Ecto neural progenitor cell (in vitro differentiated cells): ENCODE results near the gene UBD.

ENCODE experiments used
- DNase-seq: peaks from one replicate; pipeline ENCODE4 v3.0.0-alpha.2; 2018; ENCODE audit warnings: low spot score

Gene UBD

GRCh38 chr6:29559524-29560287 lies at the start of gene UBD:
Gene UBD (minus strand): TSS chr6:29559732. CDS start chr6:29559701, 31 bp downstream.
- DNase-seq = no peak

- no peak for DNase-seq
Observed at GRCh38 chr6:29608131-29608530, 48.6 kb upstream of the UBD start.

GRCh38 chr6:29603930-29604329 lies 44.4 kb upstream of the UBD start:
- DNase-seq = no peak

GRCh38 chr6:29603456-29603855 lies 43.9 kb upstream of the UBD start:
- no peak for DNase-seq

DNA sequence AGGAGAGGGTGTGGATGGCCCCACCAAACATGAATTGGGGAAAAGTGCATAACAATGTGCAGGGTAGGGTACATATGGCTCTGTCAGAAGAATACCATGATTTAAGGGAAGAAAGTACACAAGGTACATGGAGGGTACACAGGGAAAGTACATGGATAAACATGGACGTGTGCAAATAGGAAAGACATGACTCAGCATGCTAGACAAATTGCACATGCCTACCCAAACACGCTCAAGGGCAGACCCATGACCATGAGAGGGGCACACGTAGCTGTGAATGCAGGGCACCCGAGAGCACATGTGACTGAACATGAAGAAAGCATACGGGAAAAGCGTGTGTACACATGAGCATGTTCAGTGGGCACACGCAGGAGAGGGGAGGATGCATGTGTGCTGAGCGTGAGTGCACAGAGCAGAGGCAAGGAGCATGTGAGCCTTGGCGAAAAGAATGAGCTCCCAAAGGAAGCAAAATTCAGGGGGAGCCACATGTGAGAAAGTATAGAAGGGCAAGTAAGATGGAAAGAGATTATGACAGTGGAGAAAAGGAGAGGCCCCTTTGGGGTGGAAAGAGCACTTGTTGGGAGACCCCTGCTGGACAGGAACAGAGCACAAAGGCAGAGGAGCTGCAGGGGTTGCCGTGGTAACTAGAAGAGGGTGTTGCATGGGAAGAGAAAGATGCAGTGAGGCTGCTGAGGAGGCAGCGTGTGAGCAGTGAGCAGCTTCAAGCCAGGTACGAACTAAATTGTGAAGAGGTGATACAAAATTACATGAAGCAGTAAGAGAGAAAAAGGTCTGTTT lies 43.2 kb upstream of the UBD start:
- DNase-seq = peak; percentile 69

GRCh38 chr6:29598172-29598747 lies 38.7 kb upstream of the UBD start:
- DNase-seq = no peak

DNA sequence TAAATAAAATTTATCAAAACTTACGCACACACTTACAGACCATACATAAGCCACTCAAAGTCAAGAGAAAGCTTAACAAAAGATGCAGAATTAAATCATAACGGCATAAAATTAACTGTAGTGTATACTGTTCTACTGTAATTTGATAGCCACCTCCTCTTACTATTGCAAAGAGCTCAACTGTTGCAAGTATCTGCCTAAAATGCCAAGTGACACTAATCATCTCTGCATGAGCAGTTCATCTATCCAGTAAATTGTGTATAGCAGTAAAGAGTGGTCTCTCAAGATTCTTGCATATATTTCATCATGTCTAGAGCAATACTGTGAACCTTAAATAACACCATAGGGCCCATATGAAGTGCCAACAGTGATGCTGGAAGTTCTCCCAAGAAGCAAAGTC lies 37.7 kb upstream of the UBD start:
- DNase-seq = no peak

GRCh38 chr6:29596381-29596900 lies 36.9 kb upstream of the UBD start:
- no peak for DNase-seq

- DNase-seq = no peak
Observed at GRCh38 chr6:29593199-29593855, 33.8 kb upstream of the UBD start.

- DNase-seq = no peak
Observed at GRCh38 chr6:29591677-29592076, 32.1 kb upstream of the UBD start.

GRCh38 chr6:29590218-29590808 lies 30.8 kb upstream of the UBD start:
- no peak for DNase-seq

DNA sequence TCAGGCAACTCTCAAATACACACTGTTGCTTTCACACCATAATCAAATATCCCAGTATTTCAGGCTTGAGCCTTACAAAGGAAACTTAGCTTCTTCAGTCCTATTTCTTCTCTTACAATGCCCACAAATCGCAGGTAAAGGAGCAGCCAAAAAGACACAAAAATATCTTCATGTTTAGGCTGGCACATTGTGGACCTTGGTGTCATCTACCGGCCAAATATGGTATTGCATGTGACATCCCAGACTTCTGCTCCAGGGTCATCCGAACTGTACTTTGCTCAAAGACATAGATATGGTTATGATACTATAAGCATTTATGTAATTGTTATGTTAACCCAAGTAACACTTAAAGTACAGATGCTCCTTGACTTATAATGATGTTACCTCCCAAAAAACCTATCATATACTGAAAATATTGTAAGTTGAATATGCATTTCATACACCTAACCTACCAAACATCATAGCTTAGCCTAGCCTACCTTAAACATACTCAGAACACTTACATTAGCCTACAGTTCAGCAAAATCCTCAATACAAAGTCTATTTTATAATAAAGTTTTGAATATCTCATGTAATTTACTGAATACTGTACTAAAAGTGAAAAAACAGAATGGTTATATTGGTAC lies 30.0 kb upstream of the UBD start:
- no peak for DNase-seq

GRCh38 chr6:29584821-29585220 lies 25.3 kb upstream of the UBD start, which contains the start of gene OR2H2:
Gene OR2H2 (plus strand): TSS chr6:29585121. CDS start chr6:29587945, 2,824 bp downstream.
- no peak for DNase-seq

DNA sequence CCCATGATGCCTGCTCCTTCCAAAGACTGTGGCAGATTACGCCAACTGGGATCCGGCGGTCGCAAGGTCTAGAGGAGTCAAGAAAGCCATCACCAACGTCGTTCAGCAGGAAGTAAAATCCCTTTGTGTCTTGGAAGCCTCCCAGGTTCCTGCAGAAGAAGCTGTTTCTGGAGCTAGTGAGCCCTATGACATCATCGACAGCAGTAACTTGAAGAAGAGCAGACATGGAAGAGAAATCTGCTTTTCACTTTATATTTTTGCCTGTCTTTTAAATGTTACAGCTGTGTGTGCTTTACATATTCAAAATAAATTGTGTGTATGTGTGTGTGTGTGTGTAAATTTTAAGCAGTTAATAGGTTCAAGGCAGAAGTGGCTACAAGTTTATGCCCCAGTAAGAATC lies 18.0 kb upstream of the UBD start:
- no peak for DNase-seq

DNA sequence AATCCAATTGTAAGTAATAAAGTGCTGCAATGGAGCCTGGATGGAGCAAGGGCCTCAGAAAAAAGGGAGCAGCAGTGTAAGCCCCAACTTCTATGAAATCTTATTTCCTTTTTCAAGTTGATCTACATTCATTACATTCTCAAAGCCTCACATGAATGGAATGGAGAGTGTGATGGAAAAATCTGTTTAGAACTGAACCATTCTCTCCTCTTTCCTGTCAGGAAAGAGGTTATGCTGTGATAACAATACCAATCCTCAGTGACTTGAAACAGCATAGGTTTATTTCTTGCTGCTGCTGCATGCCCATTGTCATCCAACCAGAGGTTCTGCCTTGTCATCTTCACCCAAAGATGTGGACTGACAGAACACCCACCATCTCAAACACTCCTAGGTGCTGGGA lies 16.5 kb upstream of the UBD start:
- DNase-seq = no peak

- DNase-seq = no peak
Observed at GRCh38 chr6:29567991-29568390, 8.5 kb upstream of the UBD start.

- DNase-seq = no peak
Observed at GRCh38 chr6:29567541-29567940, 8.0 kb upstream of the UBD start.

- no peak for DNase-seq
Observed at GRCh38 chr6:29566856-29567255, 7.3 kb upstream of the UBD start.

DNA sequence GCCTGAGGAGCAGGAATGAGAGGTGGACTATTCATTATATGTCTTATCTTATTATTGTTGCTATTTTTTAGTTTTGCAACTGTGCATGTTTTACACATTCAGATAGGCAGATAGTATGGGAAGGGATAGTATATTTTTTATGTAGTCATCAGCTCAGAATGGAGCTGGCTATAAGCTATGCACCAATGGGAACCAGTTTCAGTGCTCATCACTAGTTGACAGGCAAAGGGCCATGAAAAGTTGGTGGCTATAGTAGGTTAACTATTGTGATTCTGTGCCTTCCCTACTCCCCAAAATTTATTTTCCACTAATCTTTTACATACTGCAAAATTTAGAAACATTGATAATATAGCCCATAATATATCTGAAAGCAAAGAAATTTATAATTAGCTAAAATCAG lies 5.3 kb upstream of the UBD start:
- no peak for DNase-seq

- DNase-seq = no peak
Observed at GRCh38 chr6:29563435-29563965, 4.0 kb upstream of the UBD start.

- no peak for DNase-seq
Observed at GRCh38 chr6:29561606-29562181, 2.2 kb upstream of the UBD start.
